ENCODE results near the gene PDRG1.
"Not testable (repeated sequence)": the region's sequence is repeated elsewhere in the genome, so short reads cannot be mapped to it uniquely, and the experiment has no call there.

The PDRG1 gene

GRCh38 chr20:31926493-31926892, 25.4 kb downstream of the PDRG1 start:
- DNase-seq (ENCODE audit: low read depth in 3 of 3) = no peak

GRCh38 chr20:31925631-31926030, 26.2 kb downstream of the PDRG1 start:
- DNase-seq (ENCODE audit: low read depth in 3 of 3) = no peak

GRCh38 chr20:31924561-31924960, 27.3 kb downstream of the PDRG1 start:
- DNase-seq (ENCODE audit: low read depth in 3 of 3) = no peak

- no peak for DNase-seq (ENCODE audit: low read depth in 3 of 3)
Observed at GRCh38 chr20:31923388-31924331, 28.2 kb downstream of the PDRG1 start.

- no peak for DNase-seq (ENCODE audit: low read depth in 3 of 3)
Observed at GRCh38 chr20:31922588-31922987, 29.3 kb downstream of the PDRG1 start.

- no peak for DNase-seq (ENCODE audit: low read depth in 3 of 3)
Observed at GRCh38 chr20:31922181-31922580, 29.7 kb downstream of the PDRG1 start.

- DNase-seq (ENCODE audit: low read depth in 3 of 3) = not testable (repeated sequence)
Observed at GRCh38 chr20:31921480-31921879, 30.4 kb downstream of the PDRG1 start.

- no peak for DNase-seq (ENCODE audit: low read depth in 3 of 3)
Observed at GRCh38 chr20:31920275-31920855, 31.5 kb downstream of the PDRG1 start.

- no peak for DNase-seq (ENCODE audit: low read depth in 3 of 3)
Observed at GRCh38 chr20:31919410-31920155, 32.3 kb downstream of the PDRG1 start.

- DNase-seq (ENCODE audit: low read depth in 3 of 3) = no peak
Observed at GRCh38 chr20:31918466-31919105, 33.3 kb downstream of the PDRG1 start.

- not testable (repeated sequence) for DNase-seq (ENCODE audit: low read depth in 3 of 3)
Observed at GRCh38 chr20:31917962-31918412, 33.9 kb downstream of the PDRG1 start.

- no peak for DNase-seq (ENCODE audit: low read depth in 3 of 3)
Observed at GRCh38 chr20:31916708-31917107, 35.1 kb downstream of the PDRG1 start.

GRCh38 chr20:31915491-31916280, 36.2 kb downstream of the PDRG1 start:
- no peak for DNase-seq (ENCODE audit: low read depth in 3 of 3)

- no peak for DNase-seq (ENCODE audit: low read depth in 3 of 3)
Observed at GRCh38 chr20:31914170-31914569, 37.7 kb downstream of the PDRG1 start.

GRCh38 chr20:31913431-31914157, 38.3 kb downstream of the PDRG1 start:
- DNase-seq (ENCODE audit: low read depth in 3 of 3) = no peak

- DNase-seq (ENCODE audit: low read depth in 3 of 3) = no peak
Observed at GRCh38 chr20:31910071-31910803, 41.6 kb downstream of the PDRG1 start.

- DNase-seq (ENCODE audit: low read depth in 3 of 3) = no peak
Observed at GRCh38 chr20:31909253-31910070, 42.4 kb downstream of the PDRG1 start.

- DNase-seq (ENCODE audit: low read depth in 3 of 3) = no peak
Observed at GRCh38 chr20:31908424-31908823, 43.4 kb downstream of the PDRG1 start.

- no peak for DNase-seq (ENCODE audit: low read depth in 3 of 3)
Observed at GRCh38 chr20:31908016-31908415, 43.8 kb downstream of the PDRG1 start.
